GM12878 (cell line): ENCODE results near the gene TTC23L. TPM values are rescaled to one million over a fixed set of nuclear protein-coding genes. Genes with fewer than 3 reads are reported as not detected.

Source experiments
- ATAC-seq: fragments of 200-7000 bp; cut with Tn5 transposase; 3 replicates; pipeline ENCODE4 v1.9.1; 2020; ENCODE audit warnings: mild to moderate bottlenecking, moderate library complexity
- Bru-seq: library from RNA; stranded (reverse); fragments of 400-500 nt; gene quantifications from one replicate; lab custom pipeline; 2021; lab: Mats Ljungman, UMichigan
- BruChase-seq, 2 experiments: library from RNA; stranded (reverse); fragments of 400-500 nt; gene quantifications; one replicate each; lab custom pipeline; 2021; lab: Mats Ljungman, UMichigan
- BruUV-seq: library from RNA; stranded (reverse); fragments of 400-500 nt; replicated peaks from 2 replicates; lab custom pipeline; 2021; lab: Mats Ljungman, UMichigan
- CTCF ChIA-PET: fragments of 300-600 bp; sonication (Branson Sonifier 250); formaldehyde crosslinking; extraction: SDS; loops from one replicate; lab custom pipeline; 2021; ENCODE audit warnings: inconsistent platforms; lab: Yijun Ruan, JAX
- POLR2A ChIA-PET: fragments of 350-600 bp; formaldehyde crosslinking; extraction: SDS; loops from one replicate; lab custom pipeline; 2021; ENCODE audit warnings: inconsistent platforms; lab: Charles Lee
- RAD21 ChIA-PET: fragments of 300-600 bp; sonication (Branson Sonifier 250); formaldehyde crosslinking; loops from one replicate; lab custom pipeline; 2023; ENCODE audit warnings: antibody characterized with exemption; ENCODE audit not compliant: unreplicated experiment; lab: Charles Lee
- SMC1A ChIA-PET: fragments of 300-600 bp; sonication (Branson Sonifier 250); formaldehyde crosslinking; loops from one replicate; lab custom pipeline; 2023; ENCODE audit not compliant: unreplicated experiment, uncharacterized antibody; lab: Charles Lee
- DNase-seq: peaks from one replicate; pipeline ENCODE4 v3.0.0-alpha.2; 2011; ENCODE audit warnings: low read depth, low spot score
- FAIRE-seq: peaks from 3 replicates; lab custom pipeline; 2011; peaks lifted over from hg19 to GRCh38; lab: Jason Lieb, UNC
- H2AFZ ChIP-seq: 2 replicates; pipeline ENCODE4 v1.6.0; 2011; ENCODE audit warnings: low read depth, low read length, control low read depth; ENCODE audit not compliant: control insufficient read depth
- H3K27ac ChIP-seq: 2 replicates; pipeline ENCODE4 v1.5.1; 2011; ENCODE audit warnings: control low read depth; ENCODE audit not compliant: control insufficient read depth, insufficient read depth
- H3K27me3 ChIP-seq, 2 experiments: replicated peaks in 1 of 2; 2 replicates each; pipeline versions ENCODE4 v1.6.0 to v1.6.1; 2011; ENCODE audit warnings: low read length in 1 of 2; ENCODE audit not compliant: control insufficient read depth in 2 of 2, insufficient read depth in 2 of 2
- H3K36me3 ChIP-seq, 2 experiments: 2 replicates each; pipeline ENCODE4 v1.5.1; 2011; ENCODE audit warnings: low read length in 1 of 2; ENCODE audit not compliant: control insufficient read depth in 2 of 2, insufficient read depth in 2 of 2
- H3K4me1 ChIP-seq: 2 replicates; pipeline ENCODE4 v1.6.1; 2011; ENCODE audit warnings: mild to moderate bottlenecking, low read length, moderate library complexity, mixed read lengths; ENCODE audit not compliant: control insufficient read depth, insufficient read depth
- H3K4me2 ChIP-seq: 2 replicates; pipeline ENCODE4 v1.6.0; 2011; ENCODE audit warnings: control low read depth; ENCODE audit not compliant: control insufficient read depth, insufficient read depth
- H3K4me3 ChIP-seq: fragments of 200-600 bp; sonication (generic); 2 replicates; pipeline ENCODE4 v1.5.1; 2016
- H3K79me2 ChIP-seq: 2 replicates; pipeline ENCODE4 v1.6.0; 2011; ENCODE audit warnings: low read length; ENCODE audit not compliant: control insufficient read depth, insufficient read depth
- H3K9ac ChIP-seq: 2 replicates; pipeline ENCODE4 v1.8.0; 2011; ENCODE audit warnings: low read length, control low read depth, mixed read lengths; ENCODE audit not compliant: control insufficient read depth, insufficient read depth
- H3K9me3 ChIP-seq: replicated peaks from 3 replicates; pipeline ENCODE4 v1.5.1; 2011; ENCODE audit warnings: mild to moderate bottlenecking, low read length; ENCODE audit not compliant: control insufficient read depth, insufficient read depth
- H4K20me1 ChIP-seq: 2 replicates; pipeline ENCODE4 v1.6.0; 2011; ENCODE audit not compliant: control insufficient read depth, insufficient read depth
- BMI1 ChIP-seq: fragments of 450-650 bp; IDR thresholded peaks from 2 replicates; pipeline ENCODE4 v1.6.1; 2016; ENCODE audit warnings: mild to moderate bottlenecking, moderate library complexity, borderline replicate concordance
- CBX3 ChIP-seq: fragments of 200-600 bp; sonication (generic); IDR thresholded peaks from 2 replicates; pipeline ENCODE4 v1.6.1; 2016; ENCODE audit warnings: low read depth, borderline replicate concordance
- CHD2 ChIP-seq: IDR thresholded peaks from 2 replicates; pipeline ENCODE4 v1.6.1; 2011; ENCODE audit warnings: low read depth, low read length, improper control_type of control experiment, borderline replicate concordance
- CREM ChIP-seq: IDR thresholded peaks from 2 replicates; pipeline ENCODE4 v1.6.1; 2014; ENCODE audit warnings: antibody characterized with exemption, low read depth
- EGR1 ChIP-seq, 2 experiments: IDR thresholded peaks; 1 replicate in 1 of 2; 2 replicates in 1 of 2; pipeline ENCODE4 v1.6.1; 2011 to 2012; ENCODE audit warnings: low read depth in 2 of 2, low read length in 2 of 2, borderline replicate concordance in 1 of 2, mild to moderate bottlenecking in 1 of 2, moderate library complexity in 1 of 2
- ELK1 ChIP-seq: IDR thresholded peaks from 2 replicates; pipeline ENCODE4 v1.6.1; 2012; ENCODE audit warnings: low read depth, low read length, improper control_type of control experiment
- EZH2 ChIP-seq: IDR thresholded peaks from 2 replicates; pipeline ENCODE4 v1.6.1; 2012; ENCODE audit warnings: low read depth, mild to moderate bottlenecking, control low read depth, inconsistent platforms, low read length, borderline replicate concordance; ENCODE audit not compliant: control insufficient read depth
- MEF2B ChIP-seq: fragments of 450-650 bp; IDR thresholded peaks from 2 replicates; pipeline ENCODE4 v1.6.1; 2018; ENCODE audit warnings: mild to moderate bottlenecking, moderate library complexity; ENCODE audit not compliant: partially characterized antibody, poor library complexity, severe bottlenecking
- NFYA ChIP-seq: IDR thresholded peaks from 2 replicates; pipeline ENCODE4 v1.6.1; 2011; ENCODE audit warnings: low read depth, mild to moderate bottlenecking, low read length, improper control_type of control experiment, borderline replicate concordance
- NR2F1 ChIP-seq: fragments of 450-650 bp; conservative IDR thresholded peaks from 2 replicates; pipeline ENCODE4 v1.6.1; 2017; ENCODE audit warnings: mild to moderate bottlenecking
- POLR2AphosphoS5 ChIP-seq: IDR thresholded peaks from 2 replicates; pipeline ENCODE4 v1.6.1; 2011; ENCODE audit warnings: mild to moderate bottlenecking, low read length, inconsistent platforms
- POU2F2 ChIP-seq: IDR thresholded peaks from 3 replicates; pipeline ENCODE4 v1.6.1; 2011; ENCODE audit warnings: low read depth, mild to moderate bottlenecking, low read length, borderline replicate concordance
- SIN3A ChIP-seq: IDR thresholded peaks from 2 replicates; pipeline ENCODE4 v1.6.1; 2012; ENCODE audit warnings: low read depth, low read length, improper control_type of control experiment
- SREBF2 ChIP-seq: IDR thresholded peaks from 2 replicates; pipeline ENCODE4 v1.6.1; 2012; ENCODE audit warnings: mild to moderate bottlenecking, low read length
- TCF3 ChIP-seq: IDR thresholded peaks from 2 replicates; pipeline ENCODE4 v1.6.1; 2012; ENCODE audit warnings: low read depth, mild to moderate bottlenecking, low read length, borderline replicate concordance; ENCODE audit not compliant: insufficient read depth
- ZBTB33 ChIP-seq: fragments of 450-650 bp; IDR thresholded peaks from 2 replicates; pipeline ENCODE4 v1.6.1; 2017; ENCODE audit warnings: mild to moderate bottlenecking
- WGBS: methylation state at CpG from one replicate; pipeline ENCODE4 v1.1.6; 2016; ENCODE audit warnings: low lambda C conversion rate; ENCODE audit not compliant: insufficient replicate concordance, insufficient coverage; ENCODE audit errors: missing lambda C conversion rate; 5-methylcytosine and 5-hydroxymethylcytosine counted together
- in situ Hi-C: fragments of 300-500 bp; cut with MboI; formaldehyde crosslinking; loops from 9 replicates; pipeline ENCODE4 v1.14.3; 2018; ENCODE audit warnings: mixed read lengths
- intact Hi-C: fragments of 100-400 bp; cut with micrococcal nuclease; formaldehyde crosslinking; loops from one replicate; pipeline ENCODE4 v1.14.2; 2022; ENCODE audit not compliant: unreplicated experiment
- long read RNA-seq, 2 experiments: library from polyadenylated mRNA; unstranded; transcript quantifications; one replicate each; pipeline ENCODE4 v2.0.0, GENCODE V29; 2019 to 2020
- polyA minus RNA-seq, 3 experiments: library from RNA; depleted of rRNA, polyadenylated mRNA; stranded (reverse); fragments of >200 nt; gene quantifications; 2 replicates each; pipeline ENCODE4 v1.2.3, GENCODE V29; 2011
- polyA plus RNA-seq, 11 experiments: library from polyadenylated mRNA; depleted of rRNA in 4 of 11; unstranded in 6 of 11; stranded (reverse) in 5 of 11; fragments of >200 nt; fragmentation: Nextera tagmentation in 4 of 11; fragmentation: Illumina TruSeq in 1 of 11; extraction: Ambion mirVana in 4 of 11; extraction: Trizol in 1 of 11; gene quantifications; 1 replicate in 1 of 11; 2 replicates in 10 of 11; pipeline versions ENCODE4 v1.2.1 to v1.2.3, GENCODE V29; 2011 to 2016; ENCODE audit warnings: inconsistent platforms in 2 of 11, missing spikeins in 2 of 11, low read depth in 1 of 11
- total RNA-seq, 4 experiments: library from RNA; depleted of rRNA in 3 of 4; stranded (reverse); fragments of >200 nt in 3 of 4; fragmentation: Illumina TruSeq in 1 of 4; extraction: Trizol in 1 of 4; gene quantifications; 2 replicates each; pipeline versions ENCODE4 v1.2.1 to v1.2.3, GENCODE V29; 2013 to 2021

Gene TTC23L
- total RNA-seq (2013; cell fraction: nucleolus; rRNA removed), result not detected in 2 replicates
- total RNA-seq (2014; rRNA removed), result 0.34 and 0.93 TPM in 2 replicates
- 0.09 TPM in 1 of 2 replicates, not detected in the other for total RNA-seq (2014; rRNA removed; fragmentation: Illumina TruSeq; extraction: Trizol)
- not detected in 2 replicates for total RNA-seq (2021)
- not detected for polyA plus RNA-seq (2011; ENCODE audit: low read depth)
- polyA plus RNA-seq (2011; rRNA removed), result not detected in 2 replicates
- polyA plus RNA-seq (2011; cell fraction: cytosol; rRNA removed), result 0.03 TPM in 1 of 2 replicates, not detected in the other
- not detected in 2 replicates for polyA plus RNA-seq (2011; cell fraction: nucleus; rRNA removed)
- 0.08 TPM in 1 of 2 replicates, not detected in the other for polyA plus RNA-seq (2012)
- polyA plus RNA-seq (2014; fragmentation: Illumina TruSeq; extraction: Trizol), result not detected in 2 replicates
- polyA plus RNA-seq (2014; fragmentation: Nextera tagmentation; extraction: Ambion mirVana), result not detected
- not detected in 2 replicates for polyA plus RNA-seq (2014; rRNA removed)
- not detected for polyA plus RNA-seq (2016; fragmentation: Nextera tagmentation; extraction: Ambion mirVana)
- not detected in 2 replicates for polyA minus RNA-seq (2011; rRNA and poly(A)+ RNA removed)
- not detected in 2 replicates for polyA minus RNA-seq (2011; cell fraction: cytosol; rRNA and poly(A)+ RNA removed)
- polyA minus RNA-seq (2011; cell fraction: nucleus; rRNA and poly(A)+ RNA removed), result not detected in 2 replicates
- Bru-seq, nascent RNA, result percentile 8 among the genes with signal in this experiment
- BruChase-seq, experiment 1, labeled RNA remaining after a 6-hour chase, result percentile 10 among the genes with signal in this experiment
- BruChase-seq, experiment 2, labeled RNA remaining after a 2-hour chase, result percentile 10 among the genes with signal in this experiment
- long read RNA-seq, experiment 1, result 0 reads
- long read RNA-seq, experiment 2, result 0 reads

- RAD21 ChIA-PET, result no interaction called here
- peak within 1 kb of the TSS; percentile 27 for H3K9ac ChIP-seq
- ATAC-seq (peak; percentile 98), DNase-seq (peak; percentile 35), FAIRE-seq (peak; percentile 73)
- H3K27me3 ChIP-seq, result no peaks in the 10 kb centered on the region
- H3K4me2 ChIP-seq, result peak within 1 kb of the TSS; percentile 98
- in situ Hi-C loops (no loop called here), intact Hi-C loops (no loop called here)
- no TSS peak for BruUV-seq
- peak within 1 kb of the TSS; percentile 92 for H2AFZ ChIP-seq
- no peaks in the 10 kb centered on the region for H3K79me2 ChIP-seq
- peak within 1 kb of the TSS; percentile 71 for H3K4me3 ChIP-seq
- CTCF ChIA-PET, result interaction anchor here (1.3 kb wide), 1 partner anchor 54 kb away, joined by 3 read pairs; no protein-coding TSS in a partner anchor
- H4K20me1 ChIP-seq, result no peaks in the 10 kb centered on the region
- no peak within 1 kb of the TSS for H3K27ac ChIP-seq
- WGBS, result 2% methylated on average over 71 of the region's 73 CpGs
- POLR2A ChIA-PET, result no interaction called here
- H3K4me1 ChIP-seq, result peaks cover 5% of the 10 kb centered on the region
- SMC1A ChIA-PET, result interaction anchor here (0.8 to 1.1 kb wide), 3 partner anchors 11 to 36 kb away, joined by 3 read pairs; no protein-coding TSS in a partner anchor
- H3K36me3 ChIP-seq, result no peaks in the 10 kb centered on the region
- no peaks in the 10 kb centered on the region for H3K9me3 ChIP-seq
- TF ChIP-seq SIN3A (peak; percentile 80; the same call in 1 of the 2 replicates), CHD2 (0 out of 2 replicates have a peak, but pooled peaks have one; percentile 19), POU2F2 (0 out of 3 replicates have a peak, but pooled peaks have one; percentile 10), MEF2B (peak; percentile 55), EZH2 (no peak), BMI1 (peak; percentile 99), CBX3 (no peak), CREM (peak; percentile 41), ELK1 (peak; percentile 97), POLR2AphosphoS5 (peak; percentile 32; the same call in 1 of the 2 replicates), NR2F1 (peak; percentile 69), EGR1 (IDR thresholded peaks at IDR 0.05; ENCODE audit: borderline replicate concordance in 1 of 2, low read depth in 2 of 2, low read length in 2 of 2) (peak in 1 of 2 experiments; percentile 58; a peak in 1 of 3 replicates), SREBF2 (no peak), TCF3 (0 out of 2 replicates have a peak, but pooled peaks have one; percentile 26), NFYA (no peak), ZBTB33 (no peak)
Measured at GRCh38 chr5:34838785-34839714, at the start of gene TTC23L. Gene TTC23L (plus strand): TSS chr5:34839164. CDS start chr5:34840672, 1,508 bp downstream.
